ENCODE results near the gene IFNA2.
"Not testable (repeated sequence)": the region's sequence is repeated elsewhere in the genome, so short reads cannot be mapped to it uniquely, and the experiment has no call there.

Gene IFNA2

DNA sequence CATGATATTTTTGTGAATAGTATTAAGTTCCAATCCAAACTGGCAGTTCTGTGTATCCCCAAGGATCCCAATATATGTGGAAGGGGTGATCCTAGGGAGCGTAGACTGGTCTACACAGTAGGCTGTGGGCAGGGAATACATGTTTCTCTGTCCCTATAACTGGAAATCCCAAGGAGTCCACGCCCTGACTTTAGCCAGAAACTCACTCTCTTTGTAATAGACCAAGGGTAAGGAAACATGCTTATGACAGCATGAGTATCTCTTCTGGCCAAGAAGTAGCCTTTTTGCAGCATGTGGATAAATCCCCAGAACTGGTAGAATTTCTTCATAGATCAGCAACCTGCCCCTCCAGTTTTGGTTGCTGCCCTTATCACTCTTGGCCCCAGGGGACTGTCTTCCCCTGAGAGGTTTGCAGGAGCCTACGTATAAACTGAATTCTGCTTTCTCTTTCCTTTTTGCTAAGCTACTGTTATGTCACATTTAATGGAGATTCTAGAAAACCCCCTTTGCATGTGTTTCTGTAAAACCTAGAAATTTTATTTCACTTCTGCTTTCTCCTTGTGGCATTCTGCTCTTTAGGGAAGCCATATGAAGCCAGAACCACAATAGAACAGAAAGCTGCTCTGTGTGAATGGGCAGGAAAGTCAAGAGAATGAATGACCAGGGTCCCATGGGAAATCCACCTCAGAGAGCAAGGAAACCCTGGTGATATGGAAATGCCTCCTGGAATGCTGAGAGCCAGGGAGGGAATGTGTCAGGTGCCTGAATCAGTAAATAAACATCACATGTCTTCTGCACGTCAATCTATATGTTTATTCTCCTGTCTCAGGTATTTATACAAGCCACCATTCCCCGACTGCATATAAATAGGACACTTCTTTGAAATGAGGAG, 3.5 kb downstream of the IFNA2 start:
- no peak for DNase-seq (ENCODE audit: low read depth)

DNA sequence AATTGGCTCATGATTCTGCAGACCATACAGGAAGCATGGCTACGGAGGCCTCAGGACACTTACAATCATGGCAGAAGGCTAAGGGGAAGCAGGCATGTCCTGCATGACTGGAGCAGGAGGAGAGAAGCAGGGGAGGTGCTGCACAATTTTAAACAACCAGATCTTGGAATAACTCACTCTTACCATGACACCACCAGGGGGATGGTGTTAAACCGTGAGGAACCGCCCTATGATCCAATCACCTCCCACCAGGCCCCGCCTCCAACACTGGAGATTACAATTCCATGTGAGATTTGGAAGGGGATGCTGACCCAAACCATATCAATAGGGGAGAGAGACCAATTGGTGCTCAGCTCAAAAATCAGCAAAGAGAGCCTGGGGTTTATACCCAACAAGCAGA, 13.7 kb downstream of the IFNA2 start:
- DNase-seq (ENCODE audit: low read depth) = not testable (repeated sequence)

DNA sequence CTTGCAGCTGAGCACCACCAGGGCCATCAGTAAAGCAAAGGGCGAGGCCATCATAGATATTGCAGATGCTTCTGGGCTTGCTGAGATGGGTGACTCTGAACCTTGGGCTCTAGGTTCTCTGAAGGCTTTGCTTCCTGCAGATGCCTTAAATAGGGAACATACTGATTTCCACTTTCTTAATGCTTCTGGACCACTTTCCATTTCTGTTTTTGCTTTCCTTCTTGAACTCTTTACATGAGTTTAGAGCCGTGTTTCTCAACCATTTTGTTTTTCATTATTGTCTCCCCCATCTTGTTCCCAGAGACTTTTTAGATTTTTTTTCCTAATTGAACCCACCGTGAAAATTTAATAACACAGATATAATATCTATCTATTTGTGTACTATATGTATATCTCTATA, 17.2 kb downstream of the IFNA2 start, which contains the start of gene IFNA13:
IFNA13 (minus strand) TSS at position 101 of the 400 bp plus-strand sequence; CDS start at position 54, 47 bp downstream.
- no peak for DNase-seq (ENCODE audit: low read depth)

- not testable (repeated sequence) for DNase-seq (ENCODE audit: low read depth)
Measured at GRCh38 chr9:21367169-21367568, 18.0 kb downstream of the IFNA2 start.

DNA sequence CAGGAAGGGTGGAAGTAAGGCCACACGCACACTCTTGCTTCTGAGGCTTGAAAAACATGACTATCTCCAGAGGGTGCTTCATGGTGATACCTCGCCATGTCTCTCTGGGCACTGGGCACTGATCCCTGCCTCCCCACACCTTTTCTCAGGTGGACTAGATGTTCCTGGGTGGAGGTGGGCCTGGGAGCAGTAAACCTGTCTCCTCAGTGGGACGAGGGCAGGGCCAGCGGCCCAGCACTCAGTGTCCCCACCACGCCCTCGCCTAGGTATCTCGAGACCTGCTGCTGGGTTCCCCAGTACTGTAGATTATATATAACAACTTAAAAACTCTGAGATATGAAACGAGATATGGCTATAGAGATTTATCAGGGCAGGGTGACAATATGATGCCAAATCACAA, 22.9 kb downstream of the IFNA2 start:
- DNase-seq (ENCODE audit: low read depth) = no peak

- no peak for DNase-seq (ENCODE audit: low read depth)
Measured at GRCh38 chr9:21357479-21358460, 27.4 kb downstream of the IFNA2 start.

- DNase-seq (ENCODE audit: low read depth) = no peak
Measured at GRCh38 chr9:21350787-21351186, 34.4 kb downstream of the IFNA2 start, which contains the start of gene IFNA6. TSS of gene IFNA6 (minus strand) at chr9:21350887. CDS start at chr9:21350887, 0 bp downstream.

GRCh38 chr9:21348430-21348970, 36.7 kb downstream of the IFNA2 start:
- no peak for DNase-seq (ENCODE audit: low read depth)

DNA sequence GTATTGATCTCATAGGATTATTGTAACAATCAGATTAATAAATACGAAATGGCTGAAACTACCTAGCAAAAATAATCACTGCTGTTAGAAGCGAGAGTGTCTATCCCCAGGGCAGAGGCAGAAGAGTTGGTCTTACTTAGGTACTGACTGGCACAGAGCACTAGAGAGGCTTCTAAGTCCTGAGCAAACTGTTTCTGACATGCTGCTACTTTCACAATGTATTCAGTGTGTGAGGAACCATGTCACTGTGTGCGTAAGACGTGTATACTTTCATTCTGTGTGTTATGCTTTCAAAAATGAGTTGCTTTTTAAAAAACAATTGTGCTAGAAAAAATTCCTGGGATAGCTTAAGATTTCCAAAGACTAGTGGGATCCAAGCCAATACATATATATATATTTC, 44.5 kb downstream of the IFNA2 start:
- no peak for DNase-seq (ENCODE audit: low read depth)

- DNase-seq (ENCODE audit: low read depth) = no peak
Measured at GRCh38 chr9:21336457-21336856, 48.7 kb downstream of the IFNA2 start.

GRCh38 chr9:21334701-21335632, 50.2 kb downstream of the IFNA2 start, which contains the start of gene KLHL9:
TSS of gene KLHL9 (minus strand) at chr9:21335404. CDS start at chr9:21334859, 545 bp downstream.
- peak; percentile 66 for DNase-seq (ENCODE audit: low read depth)

Measured in stimulated activated CD8-positive, alpha-beta memory T cell treated with anti-CD3 and anti-CD28 coated beads, Interleukin-15, amount 100 ng/mL, for 1 hour (primary cell).